ENCODE results near the gene NRIP1.

NRIP1 gene

GRCh38 chr21:15084668-15085067 lies 19.9 kb upstream of the NRIP1 start:
- Histone ChIP-seq H3K36me3 (ENCODE audit: low read length) (no peaks in the 10 kb centered on the region), H2AFZ (ENCODE audit: low read depth, low read length, severe bottlenecking) (no peak overlapping the region)
- no peak for TF ChIP-seq EZH2phosphoT487 (conservative IDR thresholded peaks at IDR 0.05; ENCODE audit: low read length)
- no peak for TF ChIP-seq CTCF (IDR thresholded peaks at IDR 0.05; ENCODE audit: insufficient read depth, low read length, poor library complexity, severe bottlenecking)

GRCh38 chr21:15080526-15080925 lies 15.7 kb upstream of the NRIP1 start:
- Histone ChIP-seq H2AFZ (ENCODE audit: low read depth, low read length, severe bottlenecking) (no peak overlapping the region), H3K27me3 (ENCODE audit: low read length) (no peaks in the 10 kb centered on the region), H3F3A (ENCODE audit: insufficient read depth) (no peaks in the 10 kb centered on the region), H3K36me3 (ENCODE audit: low read length) (no peaks in the 10 kb centered on the region), H4K20me1 (ENCODE audit: low read depth, low read length) (no peaks in the 10 kb centered on the region), H3K4me2 (ENCODE audit: low read depth, low read length, poor library complexity, severe bottlenecking) (no peak overlapping the region), H3K9me2 (replicated peaks; ENCODE audit: insufficient read depth, low read length) (no peaks in the 10 kb centered on the region), H3K27ac (ENCODE audit: low read depth, low read length) (no peak overlapping the region), H3K79me2 (ENCODE audit: insufficient read depth, low read length) (no peaks in the 10 kb centered on the region), H3K9ac (ENCODE audit: low read length) (no peak overlapping the region), H3K4me3 (ENCODE audit: insufficient read depth, low read length, poor library complexity, severe bottlenecking) (no peak overlapping the region), H3K9me3 (ENCODE audit: insufficient read depth, low read length) (no peaks in the 10 kb centered on the region)
- TF ChIP-seq CTCF (IDR thresholded peaks at IDR 0.05; ENCODE audit: insufficient read depth, low read length, poor library complexity, severe bottlenecking): no peak
- no peak for TF ChIP-seq EZH2phosphoT487 (conservative IDR thresholded peaks at IDR 0.05; ENCODE audit: low read length)

More at GRCh38 chr21:15084668-15085067, 19.9 kb upstream of the NRIP1 start:
- Histone ChIP-seq H3F3A (ENCODE audit: insufficient read depth) (no peaks in the 10 kb centered on the region), H3K9me2 (replicated peaks; ENCODE audit: insufficient read depth, low read length) (no peaks in the 10 kb centered on the region), H3K9ac (ENCODE audit: low read length) (no peak overlapping the region), H3K27me3 (ENCODE audit: low read length) (no peaks in the 10 kb centered on the region), H3K4me3 (ENCODE audit: insufficient read depth, low read length, poor library complexity, severe bottlenecking) (no peak overlapping the region), H3K79me2 (ENCODE audit: insufficient read depth, low read length) (no peaks in the 10 kb centered on the region), H3K4me2 (ENCODE audit: low read depth, low read length, poor library complexity, severe bottlenecking) (no peak overlapping the region), H3K27ac (ENCODE audit: low read depth, low read length) (no peak overlapping the region), H3K9me3 (ENCODE audit: insufficient read depth, low read length) (no peaks in the 10 kb centered on the region), H4K20me1 (ENCODE audit: low read depth, low read length) (no peaks in the 10 kb centered on the region)

GRCh38 chr21:15079269-15079668 lies 14.5 kb upstream of the NRIP1 start:
- Histone ChIP-seq H3K9ac (ENCODE audit: low read length) (no peak overlapping the region), H3K79me2 (ENCODE audit: insufficient read depth, low read length) (no peaks in the 10 kb centered on the region), H3K9me2 (replicated peaks; ENCODE audit: insufficient read depth, low read length) (no peaks in the 10 kb centered on the region), H3K4me3 (ENCODE audit: insufficient read depth, low read length, poor library complexity, severe bottlenecking) (no peak overlapping the region), H3K4me2 (ENCODE audit: low read depth, low read length, poor library complexity, severe bottlenecking) (no peak overlapping the region), H3K27me3 (ENCODE audit: low read length) (no peaks in the 10 kb centered on the region), H3K36me3 (ENCODE audit: low read length) (no peaks in the 10 kb centered on the region), H3K27ac (ENCODE audit: low read depth, low read length) (no peak overlapping the region), H3K9me3 (ENCODE audit: insufficient read depth, low read length) (no peaks in the 10 kb centered on the region), H3F3A (ENCODE audit: insufficient read depth) (no peaks in the 10 kb centered on the region), H4K20me1 (ENCODE audit: low read depth, low read length) (no peaks in the 10 kb centered on the region), H2AFZ (ENCODE audit: low read depth, low read length, severe bottlenecking) (no peak overlapping the region)
- no peak for TF ChIP-seq EZH2phosphoT487 (conservative IDR thresholded peaks at IDR 0.05; ENCODE audit: low read length)
- TF ChIP-seq CTCF (IDR thresholded peaks at IDR 0.05; ENCODE audit: insufficient read depth, low read length, poor library complexity, severe bottlenecking): no peak

Data from SU-DHL-6 (cell line).